ENCODE results near the gene TEX264. TPM values are rescaled to one million over a fixed set of nuclear protein-coding genes. Genes with fewer than 3 reads are reported as not detected.

Gene TEX264
- total RNA-seq, 2 experiments from 2014 or later: 45.6 to 50.3 TPM

DNA sequence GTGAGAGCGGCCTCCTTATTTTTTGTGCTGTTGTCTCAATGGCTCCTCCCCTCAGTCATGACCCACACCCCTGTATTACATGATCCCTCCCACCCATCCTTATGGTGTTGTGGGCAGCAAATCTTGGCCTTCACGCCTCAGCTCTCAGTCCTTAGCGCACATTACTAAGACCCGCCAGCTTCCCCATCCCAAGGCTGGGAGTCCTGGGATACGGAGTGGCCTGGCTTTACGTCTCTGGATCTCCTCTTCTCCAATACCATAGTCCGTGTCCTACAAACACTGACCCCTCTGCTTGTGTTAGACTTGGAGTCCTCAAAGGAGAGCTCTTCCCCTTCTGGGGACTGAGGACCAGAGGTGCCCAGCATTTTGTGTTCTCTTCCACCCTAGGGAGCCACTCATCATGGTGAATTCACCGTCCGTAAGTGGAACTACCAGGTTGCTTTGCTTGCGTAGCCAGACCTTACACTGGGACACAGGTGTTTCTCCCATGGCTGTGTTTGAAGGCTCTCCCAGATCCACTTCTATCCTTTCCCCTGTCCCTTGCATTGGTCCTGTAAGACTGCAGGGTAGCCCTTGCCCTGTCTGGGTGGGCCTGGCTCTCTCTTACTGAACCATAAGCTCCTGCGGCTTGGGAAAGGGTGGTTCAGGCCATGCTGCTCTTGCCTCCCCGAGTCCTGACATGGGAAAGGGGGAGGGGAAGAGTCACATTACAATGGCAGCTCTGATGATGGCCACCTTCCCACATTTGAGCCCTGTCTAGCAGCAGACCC, 49.4 kb downstream of the TEX264 start:
- intact Hi-C loops (cut with micrococcal nuclease; ENCODE audit: unreplicated experiment): no loop called here

DNA sequence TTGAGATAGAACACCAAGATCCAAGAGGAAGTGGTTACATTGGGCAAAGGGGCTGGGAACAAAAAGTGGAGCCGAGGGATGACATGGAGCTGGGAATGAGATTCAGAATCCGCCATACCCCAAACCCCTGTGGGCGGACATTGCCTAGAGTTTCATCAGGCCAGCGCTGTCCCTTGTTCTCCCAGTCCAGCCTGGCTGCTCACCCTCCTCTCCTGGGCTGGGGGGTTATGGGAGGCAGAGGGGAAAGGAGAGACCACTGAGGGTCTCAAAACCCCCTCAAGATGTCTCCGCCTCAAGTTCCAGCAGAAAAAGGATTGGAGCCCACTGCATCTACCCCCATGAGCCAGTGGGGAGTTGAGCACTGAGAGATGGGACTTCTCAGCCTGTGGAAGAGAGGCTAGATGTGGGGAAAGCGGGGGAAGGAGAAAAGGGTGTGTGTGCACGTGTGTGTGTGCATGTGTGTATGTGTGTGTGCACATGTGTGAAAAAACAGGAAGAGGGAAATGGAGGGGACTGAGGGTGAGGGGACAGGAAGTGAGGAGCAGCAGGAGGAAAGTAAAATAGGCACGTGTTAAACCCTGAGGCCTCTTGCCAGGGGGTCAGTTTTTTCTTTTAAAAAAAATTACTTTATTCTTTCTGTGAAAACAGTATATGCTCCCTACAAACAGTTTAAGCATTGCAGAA, 50.2 kb downstream of the TEX264 start:
- Histone ChIP-seq H3K27ac (ENCODE audit: low read depth, low read length, poor library complexity, severe bottlenecking) (no peak overlapping the region), H3K4me1 (ENCODE audit: insufficient read depth, low read length, poor library complexity, severe bottlenecking) (peaks cover 10% of the 10 kb centered on the region), H3K4me2 (ENCODE audit: low read length) (no peak overlapping the region), H3K9me2 (ENCODE audit: insufficient read depth, low read length) (no peaks in the 10 kb centered on the region), H4K20me1 (ENCODE audit: insufficient read depth, low read length) (no peaks in the 10 kb centered on the region), H3K4me3 (ENCODE audit: low read depth, low read length, poor library complexity, severe bottlenecking) (no peak overlapping the region), H2AFZ (ENCODE audit: low read length) (peak overlapping the region; percentile 30), H3K79me2 (ENCODE audit: insufficient read depth, low read depth, low read length) (no peaks in the 10 kb centered on the region), H3K9me3 (ENCODE audit: low read length) (no peaks in the 10 kb centered on the region), H3K36me3 (ENCODE audit: insufficient read depth, low read length) (no peaks in the 10 kb centered on the region)
- ChIA-PET CTCF (ENCODE audit: unreplicated experiment) (interaction anchor here (0.6 kb wide), 1 partner anchor 13 kb away, joined by 4 read pairs; no protein-coding TSS in a partner anchor), POLR2A (no interaction called here)
- DNase-seq (ENCODE audit: low spot score): peak; percentile 21
- BruUV-seq (replicated peaks): no TSS peak
- intact Hi-C loops (cut with micrococcal nuclease; ENCODE audit: unreplicated experiment): no loop called here
- TF ChIP-seq, protein P1, sequence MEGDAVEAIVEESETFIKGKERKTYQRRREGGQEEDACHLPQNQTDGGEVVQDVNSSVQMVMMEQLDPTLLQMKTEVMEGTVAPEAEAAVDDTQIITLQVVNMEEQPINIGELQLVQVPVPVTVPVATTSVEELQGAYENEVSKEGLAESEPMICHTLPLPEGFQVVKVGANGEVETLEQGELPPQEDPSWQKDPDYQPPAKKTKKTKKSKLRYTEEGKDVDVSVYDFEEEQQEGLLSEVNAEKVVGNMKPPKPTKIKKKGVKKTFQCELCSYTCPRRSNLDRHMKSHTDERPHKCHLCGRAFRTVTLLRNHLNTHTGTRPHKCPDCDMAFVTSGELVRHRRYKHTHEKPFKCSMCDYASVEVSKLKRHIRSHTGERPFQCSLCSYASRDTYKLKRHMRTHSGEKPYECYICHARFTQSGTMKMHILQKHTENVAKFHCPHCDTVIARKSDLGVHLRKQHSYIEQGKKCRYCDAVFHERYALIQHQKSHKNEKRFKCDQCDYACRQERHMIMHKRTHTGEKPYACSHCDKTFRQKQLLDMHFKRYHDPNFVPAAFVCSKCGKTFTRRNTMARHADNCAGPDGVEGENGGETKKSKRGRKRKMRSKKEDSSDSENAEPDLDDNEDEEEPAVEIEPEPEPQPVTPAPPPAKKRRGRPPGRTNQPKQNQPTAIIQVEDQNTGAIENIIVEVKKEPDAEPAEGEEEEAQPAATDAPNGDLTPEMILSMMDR (conservative IDR thresholded peaks at IDR 0.05; ENCODE audit: low read length): no peak
- TF ChIP-seq EZH2phosphoT487 (IDR thresholded peaks at IDR 0.05; ENCODE audit: borderline replicate concordance, low read depth, low read length): no peak

More for the DNA sequence above, 49.4 kb downstream of the TEX264 start:
- TF ChIP-seq EZH2phosphoT487 (IDR thresholded peaks at IDR 0.05; ENCODE audit: borderline replicate concordance, low read depth, low read length): no peak
- TF ChIP-seq, protein P1 (conservative IDR thresholded peaks at IDR 0.05; ENCODE audit: low read length): no peak
- DNase-seq (ENCODE audit: low spot score): no peak
- peak overlapping the region; percentile 41; the same call in 1 of the 2 replicates for H2AFZ ChIP-seq (ENCODE audit: low read length)
- no peaks in the 10 kb centered on the region for H3K9me3 ChIP-seq (ENCODE audit: low read length)
- no peak overlapping the region for H3K27ac ChIP-seq (ENCODE audit: low read depth, low read length, poor library complexity, severe bottlenecking)
- H3K4me3 ChIP-seq (ENCODE audit: low read depth, low read length, poor library complexity, severe bottlenecking): no peak overlapping the region
- ChIA-PET POLR2A (no interaction called here), CTCF (ENCODE audit: unreplicated experiment) (no interaction called here)
- no peaks in the 10 kb centered on the region for H4K20me1 ChIP-seq (ENCODE audit: insufficient read depth, low read length)
- no peaks in the 10 kb centered on the region for H3K79me2 ChIP-seq (ENCODE audit: insufficient read depth, low read depth, low read length)
- H3K36me3 ChIP-seq (ENCODE audit: insufficient read depth, low read length): no peaks in the 10 kb centered on the region
- no peaks in the 10 kb centered on the region for H3K9me2 ChIP-seq (ENCODE audit: insufficient read depth, low read length)
- H3K4me1 ChIP-seq (ENCODE audit: insufficient read depth, low read length, poor library complexity, severe bottlenecking): peaks cover 10% of the 10 kb centered on the region
- no TSS peak for BruUV-seq (replicated peaks)
- no peak overlapping the region for H3K4me2 ChIP-seq (ENCODE audit: low read length)

DNA sequence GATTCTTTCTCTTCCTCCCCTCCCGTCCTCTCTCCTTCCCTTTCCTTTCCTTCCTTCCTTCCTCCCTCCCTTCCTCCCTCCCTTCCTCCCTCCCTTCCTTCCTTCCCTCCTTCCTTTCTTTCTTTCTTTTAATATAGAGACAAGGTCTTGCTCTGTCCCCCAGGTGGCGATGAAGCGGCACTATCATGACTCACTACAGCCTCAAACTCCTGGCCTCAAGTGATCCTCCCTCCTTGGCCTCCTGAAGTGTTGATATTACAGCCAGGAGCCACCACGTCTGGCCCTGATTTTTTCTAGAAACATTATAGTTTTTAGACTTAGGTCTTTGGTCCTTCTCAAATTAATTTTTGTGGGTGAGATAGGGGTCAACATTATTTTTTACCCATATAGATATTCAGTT, 51.3 kb downstream of the TEX264 start:
- ChIA-PET POLR2A (interaction anchor here (0.7 kb wide), 1 partner anchor 666 kb away, joined by 4 read pairs; no protein-coding TSS in a partner anchor), CTCF (ENCODE audit: unreplicated experiment) (no interaction called here)
- H2AFZ ChIP-seq (ENCODE audit: low read length): no peak overlapping the region
- H3K27ac ChIP-seq (ENCODE audit: low read depth, low read length, poor library complexity, severe bottlenecking): no peak overlapping the region
- no peak overlapping the region for H3K4me3 ChIP-seq (ENCODE audit: low read depth, low read length, poor library complexity, severe bottlenecking)
- H3K9me3 ChIP-seq (ENCODE audit: low read length): no peaks in the 10 kb centered on the region
- no peaks in the 10 kb centered on the region for H4K20me1 ChIP-seq (ENCODE audit: insufficient read depth, low read length)
- intact Hi-C loops (cut with micrococcal nuclease; ENCODE audit: unreplicated experiment): no loop called here
- no peak for TF ChIP-seq EZH2phosphoT487 (IDR thresholded peaks at IDR 0.05; ENCODE audit: borderline replicate concordance, low read depth, low read length)
- TF ChIP-seq, protein P1 (conservative IDR thresholded peaks at IDR 0.05; ENCODE audit: low read length): peak; percentile 56
- DNase-seq (ENCODE audit: low spot score): peak; percentile 26
- no peaks in the 10 kb centered on the region for H3K79me2 ChIP-seq (ENCODE audit: insufficient read depth, low read depth, low read length)
- no peaks in the 10 kb centered on the region for H3K9me2 ChIP-seq (ENCODE audit: insufficient read depth, low read length)
- no peak overlapping the region for H3K4me2 ChIP-seq (ENCODE audit: low read length)
- peaks cover 10% of the 10 kb centered on the region for H3K4me1 ChIP-seq (ENCODE audit: insufficient read depth, low read length, poor library complexity, severe bottlenecking)
- H3K36me3 ChIP-seq (ENCODE audit: insufficient read depth, low read length): no peaks in the 10 kb centered on the region
- BruUV-seq (replicated peaks): no TSS peak
